Hepatocyte (in vitro differentiated cells): Measurements from ENCODE around the gene PTGES3L. TPM values are rescaled to one million over a fixed set of nuclear protein-coding genes. Genes with fewer than 3 reads are reported as not detected.
A peak's percentile ranks its signal among the peaks of the same experiment; 100 is the strongest.
"Not testable (repeated sequence)": the region's sequence is repeated elsewhere in the genome, so short reads cannot be mapped to it uniquely, and the experiment has no call there.

Experiments
- DNase-seq: peaks from one replicate; pipeline ENCODE4 v3.0.0-alpha.2; 2016; ENCODE audit warnings: low spot score
- H2AFZ ChIP-seq: fragments of 200-600 bp; sonication (generic); 2 replicates; pipeline ENCODE4 v1.6.0; 2016; ENCODE audit warnings: antibody characterized with exemption, mild to moderate bottlenecking
- H3K27ac ChIP-seq: fragments of 200-600 bp; sonication (generic); 2 replicates; pipeline ENCODE4 v1.5.1; 2016; ENCODE audit warnings: mild to moderate bottlenecking
- H3K27me3 ChIP-seq: fragments of 200-600 bp; sonication (generic); 2 replicates; pipeline ENCODE4 v1.6.1; 2016
- H3K36me3 ChIP-seq: fragments of 200-600 bp; sonication (generic); replicated peaks from 2 replicates; pipeline ENCODE4 v1.5.1; 2016; ENCODE audit warnings: low read depth; ENCODE audit not compliant: insufficient read depth
- H3K4me1 ChIP-seq: fragments of 200-600 bp; sonication (generic); 2 replicates; pipeline ENCODE4 v1.5.1; 2016; ENCODE audit warnings: mild to moderate bottlenecking, moderate library complexity; ENCODE audit not compliant: insufficient read depth
- H3K4me2 ChIP-seq: fragments of 200-600 bp; sonication (generic); 2 replicates; pipeline ENCODE4 v1.6.0; 2016
- H3K4me3 ChIP-seq: fragments of 200-600 bp; sonication (generic); 2 replicates; pipeline ENCODE4 v1.5.1; 2016; ENCODE audit warnings: mild to moderate bottlenecking
- H3K79me2 ChIP-seq: fragments of 200-600 bp; sonication (generic); 2 replicates; pipeline ENCODE4 v1.6.0; 2017; ENCODE audit warnings: mild to moderate bottlenecking
- H3K9me2 ChIP-seq: fragments of 200-600 bp; sonication (generic); replicated peaks from 2 replicates; pipeline ENCODE4 v1.6.0; 2017; ENCODE audit warnings: mild to moderate bottlenecking; ENCODE audit not compliant: insufficient read depth
- H3K9me3 ChIP-seq: fragments of 200-600 bp; sonication (generic); 2 replicates; pipeline ENCODE4 v1.5.1; 2016; ENCODE audit warnings: low read depth, mild to moderate bottlenecking
- H4K20me1 ChIP-seq: fragments of 200-600 bp; sonication (generic); 2 replicates; pipeline ENCODE4 v1.6.0; 2016; ENCODE audit warnings: mild to moderate bottlenecking; ENCODE audit not compliant: insufficient read depth, poor library complexity, severe bottlenecking
- EZH2 ChIP-seq: fragments of 200-600 bp; sonication (generic); IDR thresholded peaks from 2 replicates; pipeline ENCODE4 v1.6.1; 2016; ENCODE audit warnings: antibody characterized with exemption, mild to moderate bottlenecking, borderline replicate concordance
- EZH2phosphoT487 ChIP-seq: fragments of 200-600 bp; sonication (generic); IDR thresholded peaks from one replicate; pipeline ENCODE4 v1.6.1; 2018; ENCODE audit warnings: antibody characterized with exemption, mild to moderate bottlenecking, low read depth, moderate library complexity; ENCODE audit not compliant: unreplicated experiment, severe bottlenecking
- WGBS: methylation state at CpG from one replicate; pipeline ENCODE4 v1.1.6; 2016; ENCODE audit warnings: low lambda C conversion rate; ENCODE audit errors: missing lambda C conversion rate; 5-methylcytosine and 5-hydroxymethylcytosine counted together
- polyA plus RNA-seq: library from polyadenylated mRNA; unstranded; fragments of >200 nt; fragmentation: Nextera tagmentation; extraction: Ambion mirVana; gene quantifications from 2 replicates; pipeline ENCODE4 v1.2.1, GENCODE V29; 2016
- total RNA-seq: library from RNA; depleted of rRNA; stranded (reverse); fragments of >200 nt; gene quantifications from 2 replicates; pipeline ENCODE4 v1.2.3, GENCODE V29; 2014
- TF ChIP-seq, protein P1 (sequence below): fragments of 200-600 bp; sonication (generic); IDR thresholded peaks from 2 replicates; pipeline ENCODE4 v1.5.1; 2016; ENCODE audit warnings: antibody characterized with exemption, mild to moderate bottlenecking; ENCODE audit not compliant: poor library complexity

The PTGES3L gene
- total and polyA plus RNA-seq, 2 experiments from 2014 or later: 0.40 to 2.4 TPM

DNA sequence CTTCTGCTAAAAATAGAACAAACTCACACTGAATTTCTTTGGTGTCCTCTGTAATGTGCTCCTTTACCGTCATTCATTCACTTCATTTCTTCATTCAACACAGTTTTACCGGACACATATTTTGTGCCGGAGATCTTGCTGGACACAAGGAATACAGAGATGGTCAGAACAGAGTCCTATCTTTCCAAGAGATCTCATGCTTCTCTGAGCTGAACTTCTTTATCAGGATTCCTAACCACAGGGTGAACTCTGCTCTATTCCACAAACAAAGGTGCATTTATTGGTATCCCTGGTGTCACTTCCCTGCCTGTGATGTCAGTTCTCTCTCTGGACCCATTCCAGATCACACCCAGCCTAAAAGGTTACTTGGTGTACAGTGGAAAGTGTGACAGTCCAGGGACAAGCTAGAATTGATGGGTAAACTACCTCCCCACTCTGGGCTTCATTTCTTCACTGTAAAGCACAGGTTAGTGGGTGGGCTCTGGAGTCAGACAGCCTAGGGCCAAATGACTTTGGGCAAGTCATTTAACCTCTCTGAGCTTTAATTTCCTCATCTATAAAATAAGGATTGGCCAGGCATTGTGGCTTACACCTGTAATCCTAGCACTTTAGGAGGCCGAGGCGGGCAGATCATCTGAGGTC, 30.9 kb upstream of the PTGES3L start:
- Histone ChIP-seq H3K4me2 (peak overlapping the region; percentile 23), H2AFZ (no peak overlapping the region), H3K27me3 (no peaks in the 10 kb centered on the region), H3K4me1 (peaks cover 24% of the 10 kb centered on the region), H3K36me3 (no peaks in the 10 kb centered on the region), H3K79me2 (peaks cover 17% of the 10 kb centered on the region), H4K20me1 (no peaks in the 10 kb centered on the region), H3K9me3 (no peaks in the 10 kb centered on the region), H3K9me2 (no peaks in the 10 kb centered on the region), H3K4me3 (no peak overlapping the region), H3K27ac (peak overlapping the region; percentile 85)
- WGBS: 81% methylated on average over 5 of the region's 5 CpGs
- peak; percentile 80 for DNase-seq
- no peak for TF ChIP-seq EZH2phosphoT487
- TF ChIP-seq EZH2: no peak
- TF ChIP-seq, protein P1, sequence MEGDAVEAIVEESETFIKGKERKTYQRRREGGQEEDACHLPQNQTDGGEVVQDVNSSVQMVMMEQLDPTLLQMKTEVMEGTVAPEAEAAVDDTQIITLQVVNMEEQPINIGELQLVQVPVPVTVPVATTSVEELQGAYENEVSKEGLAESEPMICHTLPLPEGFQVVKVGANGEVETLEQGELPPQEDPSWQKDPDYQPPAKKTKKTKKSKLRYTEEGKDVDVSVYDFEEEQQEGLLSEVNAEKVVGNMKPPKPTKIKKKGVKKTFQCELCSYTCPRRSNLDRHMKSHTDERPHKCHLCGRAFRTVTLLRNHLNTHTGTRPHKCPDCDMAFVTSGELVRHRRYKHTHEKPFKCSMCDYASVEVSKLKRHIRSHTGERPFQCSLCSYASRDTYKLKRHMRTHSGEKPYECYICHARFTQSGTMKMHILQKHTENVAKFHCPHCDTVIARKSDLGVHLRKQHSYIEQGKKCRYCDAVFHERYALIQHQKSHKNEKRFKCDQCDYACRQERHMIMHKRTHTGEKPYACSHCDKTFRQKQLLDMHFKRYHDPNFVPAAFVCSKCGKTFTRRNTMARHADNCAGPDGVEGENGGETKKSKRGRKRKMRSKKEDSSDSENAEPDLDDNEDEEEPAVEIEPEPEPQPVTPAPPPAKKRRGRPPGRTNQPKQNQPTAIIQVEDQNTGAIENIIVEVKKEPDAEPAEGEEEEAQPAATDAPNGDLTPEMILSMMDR: no peak

DNA sequence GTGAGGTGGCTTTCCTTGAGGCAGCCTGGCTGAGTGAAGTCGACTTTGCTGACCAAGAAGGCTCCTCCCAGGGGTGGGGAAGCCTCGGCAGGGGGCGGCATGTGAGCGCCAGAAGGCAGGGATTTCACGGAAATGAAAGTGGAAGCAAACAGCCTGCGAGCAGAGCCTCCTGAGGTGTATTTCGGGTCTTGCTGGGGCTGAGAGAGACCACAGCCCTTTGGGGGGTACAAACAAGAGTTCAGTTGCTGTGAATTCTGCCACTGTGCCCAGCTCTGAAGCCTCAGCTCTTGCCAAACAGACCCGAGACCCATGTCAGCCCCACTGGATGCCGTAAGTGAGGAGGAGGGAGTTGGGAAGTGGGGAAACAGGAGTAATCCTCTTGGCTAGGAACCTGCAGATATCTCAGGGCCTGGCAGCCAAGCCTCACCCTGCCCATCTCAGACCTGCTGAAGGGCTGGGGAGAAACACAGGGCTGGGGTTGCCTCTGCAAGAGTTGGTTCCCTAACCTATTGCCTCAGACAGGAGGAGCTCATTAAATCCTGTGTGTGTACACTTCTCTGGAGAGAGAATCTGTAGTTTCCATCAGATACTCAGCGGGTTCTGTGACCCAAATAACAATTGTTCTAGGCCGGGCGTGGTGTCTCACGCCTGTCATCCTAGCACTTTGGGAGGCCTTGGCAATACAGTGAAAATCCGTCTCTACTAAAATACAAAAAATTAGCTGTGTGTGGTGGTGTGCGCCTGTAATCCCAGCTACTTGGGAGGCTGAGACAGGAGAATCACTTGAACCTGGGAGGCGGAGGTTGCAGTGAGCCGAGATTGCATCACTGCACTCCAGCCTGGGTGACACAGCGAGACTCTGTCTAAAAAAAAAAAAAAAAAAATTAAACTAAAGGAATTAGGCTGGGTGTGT, 27.0 kb upstream of the PTGES3L start, which contains the start of gene IFI35:
Gene IFI35 (plus strand): TSS at position 146 of the 913 bp plus-strand sequence. CDS start 164 bp downstream, at position 310.
- peak within 1 kb of the TSS; percentile 37 for H2AFZ ChIP-seq
- DNase-seq: peak; percentile 87
- 53% methylated on average over 18 of the region's 18 CpGs for WGBS
- peak within 1 kb of the TSS; percentile 41 for H3K4me3 ChIP-seq
- no peaks in the 10 kb centered on the region for H4K20me1 ChIP-seq
- H3K9me2 ChIP-seq: no peaks in the 10 kb centered on the region
- H3K4me1 ChIP-seq: peaks cover 21% of the 10 kb centered on the region
- TF ChIP-seq, protein P1: peak; percentile 44
- TF ChIP-seq EZH2phosphoT487: no peak
- no peaks in the 10 kb centered on the region for H3K9me3 ChIP-seq
- peak within 1 kb of the TSS; percentile 95 for H3K27ac ChIP-seq
- H3K79me2 ChIP-seq: peaks cover 21% of the 10 kb centered on the region
- peak within 1 kb of the TSS; percentile 80 for H3K4me2 ChIP-seq
- H3K27me3 ChIP-seq: no peaks in the 10 kb centered on the region
- no peaks in the 10 kb centered on the region for H3K36me3 ChIP-seq

DNA sequence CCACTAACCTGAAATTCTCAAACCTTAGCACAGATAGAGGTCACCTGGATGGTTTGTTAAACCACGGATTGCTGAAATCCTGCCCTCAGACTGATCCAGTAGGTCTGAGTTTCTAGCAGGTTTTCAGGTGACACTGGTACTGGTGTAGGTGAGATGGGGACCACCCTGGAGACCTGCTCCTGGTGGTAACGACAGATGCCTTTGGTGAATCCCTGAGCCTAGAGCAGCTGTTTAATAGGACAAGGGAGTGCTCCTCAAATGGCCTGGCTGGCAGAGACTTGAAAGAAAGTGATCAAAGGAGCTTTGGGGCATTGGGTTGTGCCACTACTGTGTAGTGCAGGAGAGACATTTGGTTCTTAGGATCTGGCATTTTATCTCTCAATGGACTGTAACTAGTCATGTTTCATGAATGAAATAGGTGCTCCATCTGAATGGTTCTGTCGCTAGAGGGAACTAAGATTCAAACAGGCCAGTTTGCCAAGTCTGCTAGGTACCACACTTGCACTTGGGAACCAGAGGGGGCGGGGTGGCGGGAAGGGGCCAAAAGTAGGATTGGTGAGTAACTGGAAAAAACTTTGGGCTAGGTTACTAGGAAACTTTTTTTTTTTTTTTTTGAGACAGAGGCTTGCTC, 23.8 kb upstream of the PTGES3L start:
- Histone ChIP-seq H3K4me2 (no peak overlapping the region), H3K4me1 (peaks cover 12% of the 10 kb centered on the region), H4K20me1 (peaks cover 12% of the 10 kb centered on the region), H3K9me2 (no peaks in the 10 kb centered on the region), H3K4me3 (no peak overlapping the region), H2AFZ (no peak overlapping the region), H3K79me2 (peaks cover 47% of the 10 kb centered on the region), H3K36me3 (no peaks in the 10 kb centered on the region), H3K9me3 (no peaks in the 10 kb centered on the region), H3K27ac (no peak overlapping the region), H3K27me3 (no peaks in the 10 kb centered on the region)
- WGBS: 93% methylated on average over 5 of the region's 5 CpGs
- TF ChIP-seq EZH2phosphoT487: no peak
- TF ChIP-seq, protein P1: no peak
- TF ChIP-seq EZH2: no peak
- DNase-seq: no peak

DNA sequence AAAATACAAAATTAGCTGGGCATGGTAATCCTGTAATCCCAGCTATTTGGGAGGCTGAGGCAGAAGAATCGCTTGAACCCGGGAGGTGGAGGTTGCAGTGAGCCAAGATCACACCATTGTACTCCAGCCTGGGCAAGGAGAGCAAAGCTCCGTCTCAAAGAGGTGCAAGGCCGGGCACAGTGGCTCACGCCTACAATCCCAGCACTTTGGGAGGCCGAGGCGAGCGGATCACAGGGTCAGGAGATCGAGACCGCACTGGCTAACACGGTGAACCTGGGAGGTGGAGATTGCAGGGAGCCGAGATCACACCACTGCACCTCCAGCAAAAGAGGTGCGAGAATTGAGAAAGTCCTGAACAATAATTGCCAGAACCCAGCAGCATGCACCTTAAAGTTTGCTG, 21.0 kb upstream of the PTGES3L start:
- H4K20me1 ChIP-seq: peaks cover 12% of the 10 kb centered on the region
- H3K9me2 ChIP-seq, H2AFZ ChIP-seq, H3K4me2 ChIP-seq, H3K9me3 ChIP-seq, H3K27me3 ChIP-seq, H3K4me3 ChIP-seq, DNase-seq, H3K36me3 ChIP-seq, H3K27ac ChIP-seq: not testable (repeated sequence)
- H3K79me2 ChIP-seq: peaks cover 36% of the 10 kb centered on the region
- peaks cover 12% of the 10 kb centered on the region for H3K4me1 ChIP-seq
- 98% methylated on average over 13 of the region's 13 CpGs for WGBS
